HG02571 (cell line): ENCODE measurements around the gene NRXN2.
"Not testable (repeated sequence)": the region's sequence is repeated elsewhere in the genome, so short reads cannot be mapped to it uniquely, and the experiment has no call there.

Source experiments
- ATAC-seq: cut with Tn5 transposase; IDR thresholded peaks from one replicate; pipeline ENCODE4 v1.9.1; 2021; ENCODE audit warnings: mild to moderate bottlenecking, moderate library complexity; ENCODE audit not compliant: unreplicated experiment

Gene NRXN2

GRCh38 chr11:64569300-64569970 is 153.6 kb downstream of the NRXN2 start:
- no peak for ATAC-seq

GRCh38 chr11:64568584-64569140 is 154.3 kb downstream of the NRXN2 start:
- ATAC-seq, result no peak

DNA sequence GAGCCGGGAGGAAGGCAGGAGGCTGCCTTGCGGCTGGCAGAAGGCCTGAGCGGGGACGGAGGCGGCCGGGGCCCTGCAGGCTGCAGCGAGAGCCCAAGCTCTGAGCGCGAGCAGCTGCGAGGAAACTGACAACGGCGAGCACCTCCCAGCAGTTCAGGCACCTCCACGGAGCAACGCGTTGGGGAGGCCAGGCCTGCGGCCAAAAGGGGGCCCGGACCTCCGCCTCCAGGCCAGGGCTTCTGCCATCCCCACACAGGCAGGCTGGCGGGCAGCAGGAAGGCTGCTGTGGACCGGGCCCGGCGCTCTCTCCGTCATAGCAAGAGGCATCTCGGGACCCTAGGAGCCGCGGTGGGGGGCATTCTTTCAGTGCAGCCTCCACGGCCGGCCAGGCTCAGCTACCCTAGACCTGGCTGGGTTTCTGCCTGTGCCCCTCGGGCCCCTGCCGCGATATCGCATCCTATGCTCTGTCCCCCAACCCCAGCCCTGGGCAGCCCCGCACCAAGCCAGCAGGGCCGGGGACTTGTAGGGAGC is 154.9 kb downstream of the NRXN2 start:
- no peak for ATAC-seq

DNA sequence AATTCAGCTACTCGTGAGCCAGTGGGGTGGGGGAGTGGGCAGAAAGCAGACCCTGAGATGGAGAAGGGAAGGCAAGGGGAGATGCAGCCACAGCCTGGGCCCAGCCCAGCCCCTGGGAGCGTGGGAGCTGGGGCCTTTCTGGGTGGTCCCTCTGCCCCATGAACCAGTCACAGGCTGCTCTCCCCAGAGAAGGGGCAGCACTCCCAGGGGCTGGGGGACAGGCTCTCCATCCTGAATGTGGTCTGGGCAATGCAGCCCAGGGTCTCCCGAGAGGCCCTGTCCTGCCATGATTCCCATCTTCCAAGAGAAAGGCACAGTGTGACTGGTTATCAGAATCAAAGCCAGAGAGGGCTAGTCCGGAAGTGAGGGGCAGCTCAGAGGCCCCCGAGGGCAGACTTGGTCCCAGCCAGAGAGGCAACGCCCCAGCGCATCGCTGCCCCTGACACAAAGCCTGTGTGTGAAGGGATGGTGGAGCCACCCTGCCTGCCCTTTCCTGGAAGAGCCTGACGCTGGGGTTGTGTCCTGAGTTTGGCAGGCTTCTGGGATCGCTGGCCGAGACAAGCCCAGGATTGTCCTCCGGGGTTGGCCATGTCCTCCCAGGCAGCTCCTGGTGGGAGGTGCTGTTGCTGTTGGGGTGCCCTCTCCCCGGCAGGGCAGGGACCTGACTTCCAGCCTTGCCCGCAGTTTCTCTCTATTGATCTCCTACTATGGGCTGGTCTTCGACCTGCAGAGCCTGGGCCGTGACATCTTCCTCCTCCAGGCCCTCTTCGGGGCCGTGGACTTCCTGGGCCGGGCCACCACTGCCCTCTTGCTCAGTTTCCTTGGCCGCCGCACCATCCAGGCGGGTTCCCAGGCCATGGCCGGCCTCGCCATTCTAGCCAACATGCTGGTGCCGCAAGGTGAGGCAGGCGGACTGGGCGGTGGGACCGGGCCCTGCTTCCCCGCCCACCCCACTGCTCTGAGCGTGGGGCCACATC is 155.8 kb downstream of the NRXN2 start:
- no peak for ATAC-seq

GRCh38 chr11:64566042-64566914 is 156.7 kb downstream of the NRXN2 start:
- ATAC-seq, result no peak

- no peak for ATAC-seq
These were observed 157.8 kb downstream of the NRXN2 start for GRCh38 chr11:64564947-64565889.

DNA sequence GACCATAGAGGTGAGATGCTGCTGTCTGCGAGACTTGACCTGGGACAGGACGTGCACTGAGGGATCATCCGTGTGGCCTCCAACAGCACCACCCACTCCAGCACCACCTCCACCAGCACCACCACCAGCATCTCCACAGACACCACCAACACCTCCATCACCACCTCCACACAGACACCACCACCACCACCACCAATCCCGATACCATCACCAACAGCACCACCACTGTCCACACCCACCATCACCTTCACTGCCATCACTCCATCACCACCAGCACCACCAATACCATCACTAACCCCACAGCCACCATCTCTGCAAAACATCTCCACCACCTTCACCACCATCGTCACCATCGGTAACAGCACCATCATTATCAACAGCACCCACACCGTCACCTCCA is 158.6 kb downstream of the NRXN2 start:
- no peak for ATAC-seq

GRCh38 chr11:64563966-64564365 is 159.0 kb downstream of the NRXN2 start:
- ATAC-seq, result no peak

DNA sequence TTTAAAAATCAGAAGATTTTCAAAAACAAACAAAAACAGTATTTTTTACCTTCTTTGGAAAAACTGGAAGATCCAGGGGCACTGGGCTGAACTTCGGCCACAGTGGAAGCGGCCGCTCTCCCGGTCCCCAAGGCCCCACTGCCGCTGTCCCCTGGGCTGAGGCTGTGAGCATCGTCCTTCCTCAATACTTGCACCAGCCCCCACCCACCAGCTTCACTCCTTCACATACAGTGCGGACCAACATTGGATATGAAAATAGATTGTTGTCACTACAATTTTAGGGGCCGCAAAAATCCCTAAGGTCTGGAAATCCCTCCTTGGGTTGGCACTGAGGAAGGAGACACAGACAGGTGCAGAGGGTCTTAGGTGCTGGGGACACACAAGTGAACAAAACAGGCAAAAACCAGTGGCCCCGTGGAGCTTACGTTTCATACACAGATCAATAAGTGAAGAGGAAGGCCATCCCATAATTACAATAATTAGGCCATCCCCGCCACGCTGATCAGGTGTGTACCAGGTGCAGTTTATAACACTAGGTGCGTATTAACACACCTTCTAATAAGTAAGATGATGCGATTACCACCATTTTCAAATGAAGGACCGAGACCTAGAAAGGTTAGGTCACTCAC is 160.2 kb downstream of the NRXN2 start:
- ATAC-seq, result no peak

DNA sequence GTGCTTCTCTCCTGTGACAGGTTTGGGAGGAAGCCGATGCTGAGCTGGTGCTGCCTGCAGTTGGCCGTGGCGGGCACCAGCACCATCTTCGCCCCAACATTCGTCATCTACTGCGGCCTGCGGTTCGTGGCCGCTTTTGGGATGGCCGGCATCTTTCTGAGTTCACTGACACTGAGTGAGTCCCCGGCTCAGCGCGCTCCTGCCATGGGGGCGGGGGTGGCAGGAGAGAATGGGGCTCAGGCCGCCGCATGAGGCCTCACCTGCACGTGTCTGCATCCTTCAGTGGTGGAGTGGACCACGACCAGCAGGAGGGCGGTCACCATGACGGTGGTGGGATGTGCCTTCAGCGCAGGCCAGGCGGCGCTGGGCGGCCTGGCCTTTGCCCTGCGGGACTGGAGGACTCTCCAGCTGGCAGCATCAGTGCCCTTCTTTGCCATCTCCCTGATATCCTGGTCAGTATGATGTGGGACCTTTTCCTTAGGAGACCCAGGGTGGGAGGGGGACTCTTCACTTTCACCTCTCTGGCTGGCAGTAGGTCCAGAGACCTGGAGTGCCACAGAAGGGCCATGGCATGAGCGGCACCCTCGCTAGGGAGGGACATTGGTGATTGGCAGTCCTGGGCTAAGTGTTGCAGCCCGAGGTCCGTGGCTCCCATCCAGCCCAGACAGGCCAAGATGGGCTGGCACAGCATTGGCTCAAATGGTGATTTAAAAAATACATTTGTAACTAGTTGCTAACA is 160.8 kb downstream of the NRXN2 start:
- ATAC-seq, result no peak

- ATAC-seq, result not testable (repeated sequence)
These were observed 161.6 kb downstream of the NRXN2 start for GRCh38 chr11:64561429-64561828.

- ATAC-seq, result no peak
These were observed 162.1 kb downstream of the NRXN2 start for GRCh38 chr11:64560941-64561340.

DNA sequence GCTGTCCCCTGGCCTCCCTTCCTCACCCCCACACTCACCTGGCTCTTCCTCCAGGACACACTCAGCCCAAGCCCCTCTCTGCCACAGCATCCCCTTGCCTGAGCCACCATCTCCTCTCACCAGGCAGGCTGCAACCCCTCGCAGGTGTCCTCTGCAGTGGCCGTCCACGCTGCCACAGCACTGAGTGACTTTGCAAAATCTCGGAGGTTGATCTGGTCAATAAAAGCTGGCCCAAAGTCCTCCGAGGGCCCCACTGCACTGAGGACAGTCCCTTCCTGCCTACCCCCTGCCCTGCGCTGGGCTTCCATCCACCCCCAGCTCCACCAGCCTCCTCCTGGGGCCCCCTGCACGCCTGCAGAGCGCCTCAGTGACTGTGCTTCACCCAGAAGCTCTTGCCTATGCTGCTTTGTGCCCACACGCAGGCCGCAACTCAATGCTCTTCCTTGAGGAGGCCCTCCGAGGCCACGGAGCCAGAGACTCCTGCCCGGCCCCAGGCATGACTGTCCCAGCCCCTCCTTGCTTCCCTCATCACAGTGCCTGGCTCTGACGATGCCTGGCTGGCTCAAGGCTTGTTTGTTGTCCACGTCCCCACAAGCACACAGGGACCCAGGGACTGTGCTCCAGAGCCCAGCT is 162.7 kb downstream of the NRXN2 start:
- no peak for ATAC-seq

GRCh38 chr11:64559351-64560138 is 163.5 kb downstream of the NRXN2 start:
- ATAC-seq, result no peak

DNA sequence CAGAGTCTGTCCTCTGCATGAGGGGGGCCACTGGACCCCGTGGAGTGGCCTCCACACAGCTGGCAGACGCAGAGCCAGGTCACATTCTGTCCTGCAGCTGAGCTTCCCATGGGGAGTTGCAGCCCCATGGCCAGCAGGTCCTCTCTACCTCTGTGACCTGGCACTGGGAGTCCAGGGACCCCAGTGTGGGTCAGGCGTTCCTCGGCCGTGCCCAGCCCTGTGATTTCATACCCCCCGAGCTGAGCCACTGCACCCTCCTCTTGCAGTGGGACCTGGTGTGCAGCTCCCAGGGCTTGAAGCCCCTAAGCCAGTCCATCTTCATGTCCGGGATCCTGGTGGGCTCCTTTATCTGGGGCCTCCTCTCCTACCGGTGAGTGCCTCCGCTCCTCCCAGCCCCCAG is 164.1 kb downstream of the NRXN2 start:
- ATAC-seq, result no peak

GRCh38 chr11:64558065-64558745 is 164.8 kb downstream of the NRXN2 start:
- no peak for ATAC-seq
